T1000 (cell line): ENCODE measurements around the gene ENO4.

Experiments
- DNase-seq: peaks from one replicate; lab custom pipeline; 2025; ENCODE audit warnings: mixed read lengths; lab: John Stamatoyannopoulos, UW

Gene ENO4

DNA sequence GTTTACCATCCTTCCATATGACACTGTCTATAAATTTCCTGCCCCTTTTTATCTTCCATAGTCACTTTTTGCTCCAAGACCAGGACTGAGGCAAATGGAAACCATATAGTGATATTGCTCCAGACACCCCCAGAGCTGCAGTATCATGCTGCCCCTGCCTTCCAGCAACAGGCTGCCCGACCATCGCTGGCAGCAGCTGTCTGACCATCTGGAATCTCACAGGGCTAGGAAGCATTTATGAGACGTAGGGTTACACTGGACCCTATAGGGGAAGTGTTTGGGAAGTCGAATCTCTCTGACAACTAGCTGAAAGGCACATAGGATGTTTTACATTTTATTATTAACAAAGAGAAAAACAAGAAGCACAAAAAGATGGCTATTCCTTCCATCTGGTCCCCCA is 19.4 kb downstream of the ENO4 start:
- DNase-seq: no peak

DNA sequence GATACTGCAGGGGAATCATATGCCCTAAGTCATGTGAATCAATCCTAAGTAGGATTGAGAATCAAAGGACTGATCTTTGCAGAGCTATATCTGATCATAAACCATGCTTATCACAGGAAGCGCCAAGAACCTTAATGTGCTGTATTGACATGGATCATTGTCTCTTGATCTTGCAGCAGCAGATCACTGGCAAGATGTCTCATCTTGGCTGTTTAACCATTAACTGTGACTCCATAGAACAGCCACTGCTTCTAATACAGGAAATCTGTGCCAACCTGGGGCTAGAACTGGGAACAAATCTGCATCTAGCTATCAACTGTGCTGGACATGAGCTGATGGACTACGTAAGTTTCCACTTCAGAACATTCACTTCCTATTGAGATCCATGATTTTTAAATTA is 21.6 kb downstream of the ENO4 start:
- no peak for DNase-seq

- DNase-seq: no peak
Measured at GRCh38 chr10:116873134-116873533, 23.8 kb downstream of the ENO4 start.

DNA sequence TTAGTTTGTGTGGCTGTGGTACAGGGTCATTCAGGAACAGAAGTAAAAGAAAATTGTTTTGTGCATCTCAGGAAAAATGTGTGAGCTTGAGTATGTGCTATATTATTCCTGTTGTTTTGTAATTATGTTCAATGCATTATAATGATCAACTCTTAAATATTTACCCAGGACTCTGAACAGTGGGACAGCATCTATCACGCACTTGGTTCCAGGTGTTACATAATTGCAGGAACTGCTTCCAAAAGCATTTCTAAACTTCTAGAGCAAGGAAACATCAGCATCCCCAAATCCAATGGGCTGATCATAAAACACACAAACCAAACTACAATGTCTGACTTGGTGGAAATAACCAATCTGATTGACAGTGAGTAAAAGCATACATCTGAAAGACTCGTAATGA is 26.6 kb downstream of the ENO4 start:
- DNase-seq: no peak

DNA sequence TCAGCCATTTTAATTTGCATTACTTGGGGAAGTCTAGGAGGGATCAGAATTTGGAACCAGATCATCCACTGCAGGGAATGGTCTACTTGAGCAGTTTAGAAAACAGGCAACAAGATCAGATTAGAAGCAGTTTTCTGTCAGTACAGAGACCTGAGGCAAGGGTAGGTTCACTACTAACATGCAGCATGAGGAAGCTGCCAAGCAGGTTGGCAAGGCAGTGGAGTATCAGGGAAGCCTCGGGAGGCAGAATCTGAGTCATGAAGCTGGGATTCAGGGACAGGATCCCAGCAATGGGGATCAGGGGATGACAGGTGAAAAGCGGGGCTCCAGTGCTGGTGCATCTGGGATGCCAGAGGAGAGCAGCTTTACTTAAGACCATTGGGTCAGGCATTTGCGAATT is 28.1 kb downstream of the ENO4 start:
- no peak for DNase-seq

DNA sequence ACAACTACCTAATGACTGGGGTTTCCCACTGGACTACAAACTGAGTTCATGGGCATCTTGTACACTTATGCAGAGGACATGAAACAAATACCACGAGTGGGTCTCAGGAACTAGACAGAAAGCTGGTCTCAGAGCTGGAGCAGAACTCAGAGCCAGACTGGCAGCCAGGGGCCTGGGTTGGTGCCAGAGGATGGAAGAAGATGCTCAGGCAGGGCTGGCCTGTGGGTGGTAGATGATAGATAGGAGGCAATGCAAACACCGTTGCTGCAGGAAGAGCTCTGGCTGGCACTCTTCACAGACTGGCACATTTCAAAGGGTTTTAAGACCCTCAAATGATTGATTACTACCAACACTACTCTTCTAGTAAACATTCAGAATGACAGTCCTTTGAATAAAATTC is 28.8 kb downstream of the ENO4 start:
- DNase-seq: no peak

DNA sequence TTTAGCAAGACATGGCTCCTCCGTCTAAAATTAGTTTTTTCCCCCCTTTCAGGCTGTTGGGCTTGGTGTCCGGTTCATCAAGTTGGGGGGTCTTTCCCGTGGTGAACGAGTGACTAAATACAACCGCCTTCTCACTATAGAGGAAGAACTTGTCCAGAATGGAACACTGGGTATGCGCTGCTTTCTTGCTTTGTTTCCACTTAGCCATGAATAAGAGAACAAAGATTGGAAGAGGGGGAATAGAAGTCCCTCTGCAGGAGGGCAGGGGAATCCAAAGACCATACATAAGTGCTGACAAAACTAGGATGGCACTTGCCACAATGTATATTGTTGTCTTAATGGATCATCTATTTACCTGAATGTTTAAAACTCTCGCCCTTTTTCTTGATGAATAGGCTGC is 30.5 kb downstream of the ENO4 start:
- no peak for DNase-seq

DNA sequence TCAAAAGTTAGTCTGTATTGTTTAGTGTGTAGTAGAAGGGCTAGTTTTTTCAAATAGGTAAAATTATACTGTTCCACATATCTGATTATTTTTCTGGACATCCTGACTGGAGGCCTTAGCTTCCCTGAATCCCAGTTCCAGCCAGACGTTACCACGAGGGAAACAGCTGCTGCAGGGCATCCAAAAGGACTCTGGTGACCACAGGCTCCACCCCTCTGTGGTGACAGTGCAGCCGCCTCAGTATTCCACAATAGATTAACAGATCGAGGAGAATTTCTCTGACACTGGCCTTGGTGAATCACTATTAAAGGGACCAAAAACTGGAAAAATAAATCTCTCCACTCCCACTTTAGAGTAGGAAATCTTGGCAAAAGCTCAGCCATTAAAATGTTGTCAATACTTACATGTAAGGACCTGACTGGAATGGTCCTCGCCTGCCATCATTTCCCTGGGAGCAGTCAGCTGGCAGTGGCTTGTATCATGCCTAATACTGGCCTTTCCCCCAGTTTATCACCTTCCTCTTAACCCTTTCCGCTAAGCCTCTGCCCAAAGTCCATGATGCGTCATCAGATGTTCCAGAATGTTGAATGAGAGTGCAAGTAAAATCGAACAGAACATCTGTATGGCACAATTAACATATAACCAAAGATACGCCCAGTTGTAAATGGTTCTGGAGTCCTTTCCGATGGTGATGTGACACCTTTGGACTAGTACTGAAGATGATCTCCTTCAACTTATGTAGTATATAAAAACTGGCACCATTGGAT is 31.6 kb downstream of the ENO4 start:
- DNase-seq: no peak

DNA sequence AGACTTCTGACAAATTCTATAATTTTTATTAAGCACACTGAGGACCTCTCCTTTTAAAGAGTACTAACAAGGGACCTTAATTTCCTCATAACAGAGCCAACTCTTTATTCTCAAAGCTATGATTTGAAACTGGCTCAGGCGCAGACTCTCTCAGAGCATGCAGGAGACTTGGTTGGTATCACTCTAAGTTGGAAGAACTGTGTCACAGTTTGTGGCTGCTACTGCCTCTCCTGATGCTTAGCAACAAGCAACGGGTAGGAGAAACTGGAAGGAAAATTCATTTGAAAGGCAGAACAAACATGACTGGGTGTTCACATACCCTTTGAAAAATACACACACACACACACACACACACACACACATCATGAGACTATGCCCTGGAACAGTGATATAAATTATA is 33.3 kb downstream of the ENO4 start:
- DNase-seq: no peak

GRCh38 chr10:116886772-116887171 is 37.5 kb downstream of the ENO4 start:
- no peak for DNase-seq

DNA sequence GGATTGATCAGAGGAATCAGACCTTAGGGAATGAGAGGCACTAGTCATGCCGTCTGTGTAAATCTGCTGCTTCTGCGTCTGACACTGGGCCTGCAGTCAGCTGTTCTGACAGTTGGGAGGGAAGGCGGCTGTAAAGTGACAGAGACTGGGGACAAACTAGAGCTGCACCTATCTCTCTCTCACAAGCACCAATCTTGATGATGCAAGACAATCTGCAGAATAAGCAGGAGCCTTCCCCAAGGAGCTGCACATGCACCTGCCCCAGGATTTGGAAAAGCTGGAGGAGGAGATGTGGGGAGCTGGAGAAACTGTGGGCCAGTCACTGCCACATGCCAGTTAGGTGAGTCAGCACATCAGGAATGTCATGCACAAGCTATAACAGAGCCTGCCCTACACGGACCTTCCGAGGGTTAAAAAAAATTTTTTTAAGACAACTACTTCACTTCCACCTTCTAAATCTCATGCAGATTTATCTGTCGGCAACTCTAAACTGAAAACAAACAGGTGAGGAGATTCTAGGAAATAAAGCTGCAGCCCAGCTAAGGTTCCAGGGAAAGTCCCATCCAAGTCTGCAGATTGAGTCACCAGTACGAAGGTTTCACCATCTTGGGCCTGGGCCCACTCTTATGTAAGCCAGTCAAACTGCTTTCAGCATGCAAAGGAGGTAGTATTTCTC is 39.2 kb downstream of the ENO4 start:
- peak; percentile 74 for DNase-seq

DNA sequence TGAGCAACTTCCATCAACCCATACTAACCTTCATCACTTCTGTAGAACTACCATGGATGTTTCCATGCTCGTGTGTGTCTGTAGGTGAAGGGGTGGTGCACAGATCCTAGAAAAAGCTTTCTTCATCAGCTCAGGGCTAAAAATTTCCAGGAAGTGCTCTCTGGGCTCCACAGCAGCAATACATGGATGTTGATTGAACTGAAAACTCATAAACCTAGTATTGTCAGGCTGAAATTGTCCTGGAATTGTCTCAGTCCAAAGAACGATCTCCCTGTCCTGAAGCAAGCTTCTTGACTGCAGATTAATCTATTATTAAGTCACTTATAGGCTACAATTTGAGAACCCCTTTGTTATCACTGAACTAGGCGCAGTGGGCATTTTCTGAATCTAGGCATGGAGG is 39.8 kb downstream of the ENO4 start:
- DNase-seq: no peak

- DNase-seq: peak; percentile 61
Measured at GRCh38 chr10:116891208-116891607, 41.9 kb downstream of the ENO4 start.

DNA sequence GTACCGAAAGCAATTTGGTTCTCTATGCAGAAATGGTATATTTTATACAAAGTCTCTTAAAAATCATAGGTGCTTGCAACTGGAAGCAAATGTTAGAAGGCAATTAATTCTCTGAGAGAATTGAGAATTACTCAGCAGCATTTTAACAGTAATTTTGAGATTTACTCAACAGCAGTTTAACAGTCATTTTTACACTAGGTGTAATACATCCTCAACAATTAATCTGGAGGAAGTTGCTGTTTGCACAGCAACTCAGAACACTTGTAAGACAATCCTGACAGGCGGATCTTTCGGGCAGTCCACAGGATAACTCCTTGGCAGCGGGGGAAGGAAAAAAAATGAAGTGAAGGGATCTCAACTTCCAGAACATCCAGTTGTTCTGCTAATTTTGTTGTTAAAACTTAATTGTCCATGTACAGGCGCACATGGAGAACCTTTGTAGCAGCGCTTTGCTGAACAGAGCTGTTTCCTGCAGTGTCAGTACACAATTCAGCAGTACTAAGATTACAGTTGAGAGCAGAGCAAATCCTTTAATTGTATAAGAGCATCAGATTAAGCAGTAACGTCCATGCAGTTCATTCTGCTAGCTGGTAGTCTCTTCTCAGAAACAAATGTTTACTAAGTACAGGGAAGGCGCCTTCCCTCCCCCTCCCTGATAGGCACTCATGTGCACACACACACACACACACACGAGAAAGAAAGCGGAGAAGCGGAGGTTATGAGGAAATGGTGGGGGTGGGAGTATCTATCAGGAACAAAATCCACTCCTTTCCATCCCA is 43.8 kb downstream of the ENO4 start:
- no peak for DNase-seq

GRCh38 chr10:116893686-116894037 is 44.4 kb downstream of the ENO4 start:
- DNase-seq: no peak

DNA sequence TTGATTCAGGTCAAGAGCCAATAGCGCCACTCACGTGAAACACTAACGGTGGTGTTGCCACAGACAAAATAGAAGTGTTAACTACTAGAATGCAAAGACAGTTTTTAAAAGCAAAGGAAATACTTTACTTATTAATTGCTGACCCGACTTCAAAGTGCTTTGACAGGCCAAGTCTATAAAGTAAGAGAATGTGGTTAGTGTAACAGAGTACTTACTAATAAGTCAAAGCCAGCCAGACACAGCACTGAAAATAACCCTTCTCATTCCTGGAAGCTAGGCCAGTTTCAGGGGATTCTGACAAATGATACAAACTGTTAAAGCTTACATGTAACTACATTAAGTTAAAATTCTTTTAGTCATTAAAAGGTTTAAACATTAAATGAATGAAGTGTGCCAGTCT is 50.3 kb downstream of the ENO4 start:
- no peak for DNase-seq

- no peak for DNase-seq
Measured at GRCh38 chr10:116905845-116906210, 56.5 kb downstream of the ENO4 start.

DNA sequence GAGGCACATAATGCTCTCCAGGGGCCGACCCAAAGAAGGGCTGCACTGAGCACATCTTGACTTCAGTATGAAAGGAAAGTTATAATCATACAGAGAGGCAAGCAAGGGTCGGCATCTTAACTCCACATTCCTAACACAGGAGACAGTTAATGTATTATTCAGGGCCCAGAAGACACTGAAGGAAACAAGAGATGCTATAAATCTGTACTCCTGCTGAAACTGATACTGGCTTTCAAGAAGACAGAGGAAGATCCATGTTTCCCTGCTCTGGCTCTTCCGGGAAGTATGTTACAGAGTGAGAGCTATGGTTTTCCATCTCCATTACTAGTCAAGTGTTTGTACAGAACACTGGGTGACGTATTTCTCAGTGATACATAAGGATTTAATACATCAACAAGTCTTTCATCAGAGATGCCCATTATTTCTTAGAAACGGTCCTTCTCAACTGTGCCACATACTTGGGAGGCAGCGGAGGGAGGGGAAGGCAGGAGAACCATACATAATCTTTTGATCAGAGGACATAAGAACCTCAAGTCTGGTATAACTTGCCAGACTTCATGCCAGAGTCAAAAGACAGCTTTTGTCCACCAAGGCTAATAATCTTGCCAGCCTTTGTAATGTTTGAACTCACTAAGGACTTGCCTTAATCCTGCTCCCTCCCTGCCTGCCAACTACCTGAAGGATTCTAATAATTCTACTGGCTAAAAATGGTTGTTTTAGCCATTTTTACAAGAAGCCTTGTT is 58.1 kb downstream of the ENO4 start:
- no peak for DNase-seq

DNA sequence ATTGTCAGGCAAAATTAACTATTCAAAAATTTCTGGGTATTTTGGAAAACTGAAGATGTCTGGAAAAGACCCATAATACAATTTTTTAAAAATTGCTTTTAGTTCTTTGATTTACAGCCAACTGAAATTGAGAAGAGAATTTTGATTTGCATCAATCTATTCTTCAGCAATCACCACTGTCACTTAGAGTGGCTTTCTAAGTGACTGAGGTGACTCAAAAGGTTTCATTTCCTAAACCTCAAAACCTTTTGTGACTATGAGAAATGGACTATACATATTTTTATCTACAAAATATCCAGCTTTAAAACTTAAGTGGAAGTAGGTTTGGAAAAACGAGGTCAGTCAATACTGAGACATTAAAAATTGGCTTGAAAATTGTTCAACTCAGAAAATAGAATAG is 60.0 kb downstream of the ENO4 start:
- no peak for DNase-seq

DNA sequence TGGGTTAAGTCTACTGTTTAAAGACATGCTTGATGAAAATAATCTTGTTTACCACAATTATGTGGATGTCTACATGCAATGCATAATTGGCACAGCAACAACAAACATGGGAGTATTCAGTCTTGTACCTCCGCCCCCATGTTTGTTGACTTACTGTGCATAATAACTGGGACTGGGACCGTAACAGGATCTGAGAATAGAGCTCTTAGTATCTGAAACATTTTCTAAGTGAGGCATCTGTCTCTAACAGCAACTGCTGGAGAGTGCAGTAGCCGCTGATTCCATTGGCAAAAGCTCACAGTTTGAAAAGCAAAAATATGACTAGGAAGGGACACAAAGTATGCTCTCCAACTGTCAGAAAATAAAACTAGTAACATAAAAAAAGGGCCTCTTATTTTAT is 61.6 kb downstream of the ENO4 start:
- DNase-seq: no peak

DNA sequence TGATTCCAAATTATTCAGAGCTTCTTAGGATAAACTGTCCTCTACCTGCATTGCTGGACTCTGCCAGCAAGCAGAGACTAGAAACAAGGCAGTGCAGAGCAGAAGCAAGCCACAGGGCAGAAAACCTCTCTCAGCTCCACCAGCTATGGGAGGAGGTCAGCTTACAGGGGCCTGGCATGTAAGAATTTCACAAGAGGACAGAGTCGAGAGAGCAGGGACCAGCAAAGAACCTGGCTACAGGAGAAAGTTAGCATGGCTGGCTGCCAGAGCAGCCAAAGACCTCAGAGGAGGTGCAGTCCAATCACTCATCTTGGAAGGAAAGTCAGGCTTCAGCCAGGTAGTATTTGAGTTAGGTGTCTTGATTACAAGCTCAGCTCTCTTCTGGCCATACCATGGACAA is 62.9 kb downstream of the ENO4 start:
- DNase-seq: no peak

DNA sequence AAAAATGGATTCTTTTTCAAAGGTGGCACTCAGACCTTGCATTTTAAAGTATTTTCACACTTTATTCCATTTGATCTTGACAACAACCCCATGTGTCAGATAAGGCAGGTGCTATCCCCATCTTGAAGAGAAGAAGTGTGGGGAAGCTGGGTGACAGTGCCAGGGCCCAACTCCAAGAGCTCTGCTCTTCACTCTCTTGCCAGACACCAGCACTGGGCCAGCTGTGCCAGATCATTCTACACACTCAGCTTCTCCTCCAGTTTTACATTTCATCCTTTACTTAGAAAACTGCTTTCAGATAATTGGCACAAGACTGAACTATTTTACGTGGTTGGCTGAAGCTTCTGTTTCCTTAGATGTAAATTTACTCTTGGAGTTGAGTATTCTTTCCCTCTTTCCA is 64.4 kb downstream of the ENO4 start:
- DNase-seq: no peak

- no peak for DNase-seq
Measured at GRCh38 chr10:116915340-116915739, 66.0 kb downstream of the ENO4 start.
